Sigmoid colon (tissue), 4 donors: Measurements from ENCODE around the gene ADGRF1.

ENCODE experiments used
- EP300 ChIP-seq, 4 donors: sonication (generic); formaldehyde crosslinking; IDR thresholded peaks; one replicate each; pipeline ENCODE4 v1.6.1; 2017; ENCODE audit warnings: antibody characterized with exemption in 4 of 4
- POLR2A ChIP-seq, 2 donors: fragments of 450-650 bp; IDR thresholded peaks; one replicate each; pipeline ENCODE4 v1.6.1; 2016; ENCODE audit warnings: antibody characterized with exemption in 2 of 2, mild to moderate bottlenecking in 2 of 2, moderate library complexity in 2 of 2
- POLR2AphosphoS5 ChIP-seq, 4 donors: sonication (generic); formaldehyde crosslinking; IDR thresholded peaks; one replicate each; pipeline ENCODE4 v1.6.1; 2017; ENCODE audit warnings: antibody characterized with exemption in 4 of 4
- TF ChIP-seq, protein P1 (sequence below), 4 experiments: fragments of 450-650 bp in 3 of 4; fragments of 200-600 bp in 1 of 4; IDR thresholded peaks; one replicate each; pipeline ENCODE4 v1.5.1; 2016 to 2019; ENCODE audit warnings: antibody characterized with exemption in 4 of 4, mild to moderate bottlenecking in 3 of 4, moderate library complexity in 2 of 4

GRCh38 chr6:47086051-47086770 is 44.1 kb upstream of the ADGRF1 start:
- TF ChIP-seq, protein P1, sequence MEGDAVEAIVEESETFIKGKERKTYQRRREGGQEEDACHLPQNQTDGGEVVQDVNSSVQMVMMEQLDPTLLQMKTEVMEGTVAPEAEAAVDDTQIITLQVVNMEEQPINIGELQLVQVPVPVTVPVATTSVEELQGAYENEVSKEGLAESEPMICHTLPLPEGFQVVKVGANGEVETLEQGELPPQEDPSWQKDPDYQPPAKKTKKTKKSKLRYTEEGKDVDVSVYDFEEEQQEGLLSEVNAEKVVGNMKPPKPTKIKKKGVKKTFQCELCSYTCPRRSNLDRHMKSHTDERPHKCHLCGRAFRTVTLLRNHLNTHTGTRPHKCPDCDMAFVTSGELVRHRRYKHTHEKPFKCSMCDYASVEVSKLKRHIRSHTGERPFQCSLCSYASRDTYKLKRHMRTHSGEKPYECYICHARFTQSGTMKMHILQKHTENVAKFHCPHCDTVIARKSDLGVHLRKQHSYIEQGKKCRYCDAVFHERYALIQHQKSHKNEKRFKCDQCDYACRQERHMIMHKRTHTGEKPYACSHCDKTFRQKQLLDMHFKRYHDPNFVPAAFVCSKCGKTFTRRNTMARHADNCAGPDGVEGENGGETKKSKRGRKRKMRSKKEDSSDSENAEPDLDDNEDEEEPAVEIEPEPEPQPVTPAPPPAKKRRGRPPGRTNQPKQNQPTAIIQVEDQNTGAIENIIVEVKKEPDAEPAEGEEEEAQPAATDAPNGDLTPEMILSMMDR (IDR thresholded peaks at IDR 0.05), result no peak
- no peak for TF ChIP-seq POLR2A (IDR thresholded peaks at IDR 0.05)
- TF ChIP-seq EP300 (IDR thresholded peaks at IDR 0.05), result no peak
- TF ChIP-seq POLR2AphosphoS5 (IDR thresholded peaks at IDR 0.05), result no peak
